ENCODE results near the gene CDH4. TPM values are rescaled to one million over a fixed set of nuclear protein-coding genes. Genes with fewer than 3 reads are reported as not detected.

Gene CDH4
- total and polyA plus RNA-seq, 2 of the 4 experiments (the other 2 are of a cell fraction), result 1.6 to 3.5 TPM

DNA sequence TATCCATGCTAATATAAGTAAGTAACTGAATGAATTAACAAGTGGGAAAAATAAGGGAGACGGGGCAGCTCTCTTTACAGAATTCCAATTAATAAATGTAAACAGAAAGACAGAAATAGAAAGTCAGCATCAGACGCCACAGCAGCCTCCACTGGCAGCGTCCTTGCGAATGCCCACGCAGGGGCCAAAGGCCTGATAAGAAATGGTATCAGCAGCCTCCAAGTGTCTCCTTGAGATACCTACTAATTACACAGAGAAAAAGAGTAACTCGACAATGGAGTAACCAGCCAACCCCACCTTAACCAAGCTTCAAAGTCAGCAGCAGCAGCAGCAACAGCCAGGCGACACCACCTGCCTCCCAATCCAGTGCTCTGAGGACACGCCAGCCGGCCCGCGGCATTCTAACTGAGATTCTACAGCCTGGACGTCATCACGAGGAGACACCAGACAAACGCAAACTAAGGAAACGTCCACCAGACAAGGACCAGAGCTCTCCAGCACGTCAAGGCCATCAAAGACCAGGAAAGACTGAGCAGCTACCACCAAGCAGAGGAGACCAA, 734.8 kb downstream of the CDH4 start:
- no peak for TF ChIP-seq POLR2A (IDR thresholded peaks at IDR 0.05; ENCODE audit: low read depth, low read length)
- TF ChIP-seq CHD1 (IDR thresholded peaks at IDR 0.05; ENCODE audit: low read depth, low read length), result no peak
- TF ChIP-seq USF2 (IDR thresholded peaks at IDR 0.05; ENCODE audit: low read depth, low read length), result no peak
- TF ChIP-seq RFX5 (IDR thresholded peaks at IDR 0.05; ENCODE audit: low read depth, low read length), result no peak
- TF ChIP-seq CEBPB (IDR thresholded peaks at IDR 0.05; ENCODE audit: low read depth, low read length), result no peak
- TF ChIP-seq NFE2L2 (IDR thresholded peaks at IDR 0.05; ENCODE audit: low read depth, low read length), result no peak
- TF ChIP-seq CTCF (conservative IDR thresholded peaks at IDR 0.05; ENCODE audit: low read depth, low read length), result no peak
- TF ChIP-seq RAD21 (IDR thresholded peaks at IDR 0.05; ENCODE audit: low read length), result no peak
- no peak for TF ChIP-seq ELK1 (IDR thresholded peaks at IDR 0.05; ENCODE audit: borderline replicate concordance, low read depth, low read length)
- no peak for TF ChIP-seq MAFK (IDR thresholded peaks at IDR 0.05; ENCODE audit: low read depth, low read length)
- no peak for TF ChIP-seq MAZ (IDR thresholded peaks at IDR 0.05; ENCODE audit: borderline replicate concordance, low read depth, low read length)
- TF ChIP-seq FOS (IDR thresholded peaks at IDR 0.05; ENCODE audit: low read depth, low read length), result no peak
- no peak for TF ChIP-seq SMC3 (IDR thresholded peaks at IDR 0.05; ENCODE audit: low read depth, low read length)
- TF ChIP-seq MXI1 (IDR thresholded peaks at IDR 0.05; ENCODE audit: borderline replicate concordance, low read depth, low read length), result no peak
- no peak for TF ChIP-seq BHLHE40 (IDR thresholded peaks at IDR 0.05; ENCODE audit: low read depth, low read length)
- no peak for TF ChIP-seq RCOR1 (IDR thresholded peaks at IDR 0.05; ENCODE audit: insufficient replicate concordance, low read length)
- no peak overlapping the region for H2AFZ ChIP-seq (replicated peaks; ENCODE audit: low read length, poor library complexity)
- intact Hi-C loops (cut with micrococcal nuclease), result no loop called here
- no peak overlapping the region for H2BK120ac ChIP-seq (ENCODE audit: low read depth, low read length)
- H3K14ac ChIP-seq (replicated peaks; ENCODE audit: low read depth, low read length), result no peak overlapping the region
- H4K5ac ChIP-seq (ENCODE audit: low read depth, low read length), result no peak overlapping the region
- no TSS peak for BruUV-seq (replicated peaks)
- POLR2A ChIA-PET (ENCODE audit: unreplicated experiment), result no interaction called here
- 0 out of 2 replicates have a peak, but pooled peaks cover 2% of the 10 kb centered on the region for H3K9me1 ChIP-seq (ENCODE audit: insufficient read depth, low read length)
- H3K27me3 ChIP-seq (ENCODE audit: control insufficient read depth, insufficient read depth, low read length), result no peaks in the 10 kb centered on the region
- no peak overlapping the region for H3K27ac ChIP-seq (ENCODE audit: insufficient read depth, low read length)
- dilution Hi-C loops (cut with HindIII; ENCODE audit: low sequenced_read_pairs, unreplicated experiment), result no loop called here
- H4K20me1 ChIP-seq (ENCODE audit: insufficient read depth, low read length), result no peaks in the 10 kb centered on the region; the same call in 1 of the 2 replicates
- H3K4me2 ChIP-seq (ENCODE audit: low read depth, low read length), result no peak overlapping the region
- no peak overlapping the region for H3K56ac ChIP-seq (ENCODE audit: extremely low read depth, insufficient read depth, low read length)
- no peak overlapping the region for H3K18ac ChIP-seq (ENCODE audit: low read depth, low read length)
- WGBS, 2 experiments (ENCODE audit: extremely low coverage in 2 of 2, insufficient read length in 1 of 2), result 95% methylated on average over 7 of the region's 16 CpGs; no CpG with 5 or more reads in 1 of the 2 experiments
- peaks cover 3 to 6% of the 10 kb centered on the region in 2 experiments; a peak in 3 of 4 replicates for H3K79me1 ChIP-seq (ENCODE audit: low read depth in 1 of 2, low read length in 2 of 2)
- no peak overlapping the region for H2AK5ac ChIP-seq (ENCODE audit: low read depth, low read length)
- H3K4me1 ChIP-seq (ENCODE audit: control insufficient read depth, insufficient read depth, low read length), result no peaks in the 10 kb centered on the region
- DNase-seq (no peak), ATAC-seq (ENCODE audit: low read depth) (no peak)
- H2BK15ac ChIP-seq (ENCODE audit: low read depth, low read length), result no peak overlapping the region
- in situ Hi-C loops (cut with MboI; ENCODE audit: low sequenced_read_pairs), result no loop called here
- no peak overlapping the region for H3K4me3 ChIP-seq (ENCODE audit: insufficient read depth, low read depth, low read length)
- peaks cover 28% of the 10 kb centered on the region for H3K36me3 ChIP-seq (ENCODE audit: control insufficient read depth, insufficient read depth, low read length)
- CTCF ChIA-PET, result no interaction called here
- no peak overlapping the region for H2BK20ac ChIP-seq (ENCODE audit: low read depth, low read length)
- peaks cover 6% of the 10 kb centered on the region for H3K9me3 ChIP-seq (ENCODE audit: control insufficient read depth, insufficient read depth, low read length)
- H4K8ac ChIP-seq (ENCODE audit: low read depth in 2 of 2, low read length in 2 of 2), result no peak overlapping the region
- no peak overlapping the region for H3K23ac ChIP-seq (ENCODE audit: low read depth, low read length)
- no peak overlapping the region for H3K9ac ChIP-seq (ENCODE audit: low read depth, low read length)
- H2AK9ac ChIP-seq (replicated peaks; ENCODE audit: low read depth, low read length, poor library complexity), result no peak overlapping the region
- no peak overlapping the region for H2BK5ac ChIP-seq (ENCODE audit: low read depth, low read length, poor library complexity, severe bottlenecking)
- H3K4ac ChIP-seq (ENCODE audit: low read depth, low read length), result no peak overlapping the region
- H4K91ac ChIP-seq (ENCODE audit: insufficient read depth, low read depth, low read length), result no peak overlapping the region

Data from IMR-90 (cell line).